NOMO-1 (cell line): Measurements from ENCODE around the gene RALGPS1.

Source experiments
- DNase-seq, 2 experiments: peaks; one replicate each; lab custom pipeline; 2025; ENCODE audit not compliant: unreplicated experiment in 2 of 2; lab: John Stamatoyannopoulos, UW

The RALGPS1 gene

GRCh38 chr9:127092041-127092608, 177.5 kb downstream of the RALGPS1 start:
- DNase-seq: no peak

- DNase-seq: no peak
Observed at GRCh38 chr9:127093319-127094020, 178.9 kb downstream of the RALGPS1 start.

GRCh38 chr9:127095411-127095810, 180.8 kb downstream of the RALGPS1 start:
- DNase-seq: no peak

GRCh38 chr9:127096208-127096607, 181.6 kb downstream of the RALGPS1 start:
- DNase-seq: no peak

- DNase-seq: no peak
Observed at GRCh38 chr9:127097683-127098082, 183.1 kb downstream of the RALGPS1 start.

- no peak for DNase-seq
Observed at GRCh38 chr9:127098916-127099553, 184.5 kb downstream of the RALGPS1 start.

- DNase-seq: no peak
Observed at GRCh38 chr9:127099664-127100063, 185.1 kb downstream of the RALGPS1 start.

GRCh38 chr9:127102176-127102575, 187.6 kb downstream of the RALGPS1 start:
- DNase-seq: no peak

- no peak for DNase-seq
Observed at GRCh38 chr9:127102788-127103187, 188.2 kb downstream of the RALGPS1 start.

GRCh38 chr9:127104581-127105311, 190.2 kb downstream of the RALGPS1 start:
- DNase-seq: no peak

- DNase-seq: no peak
Observed at GRCh38 chr9:127105805-127106465, 191.4 kb downstream of the RALGPS1 start.

GRCh38 chr9:127106466-127106855, 191.9 kb downstream of the RALGPS1 start:
- DNase-seq: no peak

GRCh38 chr9:127107171-127107928, 192.8 kb downstream of the RALGPS1 start:
- DNase-seq: no peak

- DNase-seq: no peak
Observed at GRCh38 chr9:127107929-127108876, 193.6 kb downstream of the RALGPS1 start.

- no peak for DNase-seq
Observed at GRCh38 chr9:127109212-127109711, 194.7 kb downstream of the RALGPS1 start.

- no peak for DNase-seq
Observed at GRCh38 chr9:127112056-127112455, 197.5 kb downstream of the RALGPS1 start.

GRCh38 chr9:127112735-127113161, 198.2 kb downstream of the RALGPS1 start:
- no peak for DNase-seq

GRCh38 chr9:127113191-127113972, 198.8 kb downstream of the RALGPS1 start:
- no peak for DNase-seq
